Left lung (tissue), 10 donors: Measurements from ENCODE around the gene KIF5C. TPM values are rescaled to one million over a fixed set of nuclear protein-coding genes. Genes with fewer than 3 reads are reported as not detected.
A peak's percentile ranks its signal among the peaks of the same experiment; 100 is the strongest.

Experiments used
- ATAC-seq: fragments of 200-7000 bp; cut with Tn5 transposase; one replicate; pipeline ENCODE4 v1.9.1; 2020; ENCODE audit warnings: moderate library complexity
- DNase-seq, 4 donors: peaks; one replicate each; pipeline ENCODE4 v3.0.0-alpha.2; 2013 to 2020
- H3K27ac ChIP-seq, 2 donors: fragments of 200-600 bp; sonication (generic) in 1 of 2; one replicate each; pipeline versions ENCODE4 v1.5.0 to v1.8.0; 2020 to 2021
- H3K27me3 ChIP-seq, 2 donors: fragments of 200-600 bp; sonication (generic) in 1 of 2; one replicate each; pipeline versions ENCODE4 v1.5.0 to v1.8.0; 2020 to 2021
- H3K36me3 ChIP-seq, 2 donors: fragments of 200-600 bp; sonication (generic) in 1 of 2; one replicate each; pipeline versions ENCODE4 v1.5.0 to v1.8.0; 2020 to 2021
- H3K4me1 ChIP-seq, 2 donors: fragments of 200-600 bp; one replicate each; pipeline ENCODE4 v1.8.0; 2021
- H3K4me3 ChIP-seq, 2 donors: fragments of 200-600 bp; sonication (generic) in 1 of 2; one replicate each; pipeline versions ENCODE4 v1.5.0 to v1.8.0; 2020 to 2021; ENCODE audit warnings: mild to moderate bottlenecking in 1 of 2
- H3K9me3 ChIP-seq, 2 donors: fragments of 200-600 bp; sonication (generic) in 1 of 2; one replicate each; pipeline versions ENCODE4 v1.5.0 to v1.8.0; 2020 to 2021
- intact Hi-C, 2 donors: fragments of 100-400 bp; cut with DNase I; formaldehyde crosslinking; loops; one replicate each; pipeline versions ENCODE4 v1.11.2 to v1.14.2; 2022
- polyA plus RNA-seq, 6 donors: library from polyadenylated mRNA; unstranded; fragments of 120-200 nt; gene quantifications; one replicate each; pipeline ENCODE4 v1.2.1, GENCODE V29; 2013; ENCODE audit not compliant: insufficient read length in 6 of 6
- total RNA-seq, 2 donors: library from RNA; stranded (reverse); fragmentation: NEBNext Ultra II Directional; extraction: Animal tissue kit (Norgen Biotek cat#: 25700); gene quantifications; one replicate each; pipeline ENCODE4 v1.2.1, GENCODE V29; 2021
- TF ChIP-seq, protein P1 (sequence below), 2 donors: fragments of 200-600 bp; sonication (generic) in 1 of 2; IDR thresholded peaks; one replicate each; pipeline versions ENCODE4 v1.5.0 to v1.8.0; 2021; ENCODE audit warnings: antibody characterized with exemption in 2 of 2
- donor health status: DM: no; HTN: yes; CAD: no.
- donor health status: DM: no; HTN: no; CAD: no.

Gene KIF5C
- total and polyA plus RNA-seq, 8 donors: 0.92 to 27.4 (median 20.3) TPM

DNA sequence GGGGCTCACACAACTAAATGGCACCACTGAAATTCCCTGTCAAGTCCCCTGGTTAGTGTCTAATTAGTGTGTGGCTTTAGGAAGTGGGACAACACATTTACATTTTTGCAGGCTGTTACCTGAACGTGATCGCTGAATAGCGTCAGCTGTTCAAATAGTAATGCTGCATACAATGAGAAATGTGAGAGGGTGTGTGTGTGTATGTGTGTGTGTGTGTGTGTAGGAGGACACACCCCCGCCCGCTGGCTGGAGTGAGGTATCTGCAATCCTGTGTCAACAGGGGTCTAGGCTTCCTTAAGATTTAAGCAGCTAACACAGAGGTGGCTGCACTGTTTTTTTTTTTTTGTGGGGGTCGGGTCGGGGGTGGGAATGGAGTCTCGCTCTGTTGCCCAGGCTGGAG is 158.7 kb downstream of the KIF5C start:
- ATAC-seq (no peak), DNase-seq (peak in 2 of 4 donors; percentile 35 to 54)
- H3K9me3 ChIP-seq: no peaks in the 10 kb centered on the region
- H3K4me1 ChIP-seq: peaks cover 0 to under 1% of the 10 kb centered on the region in 2 donors
- intact Hi-C loops: no loop called here
- H3K4me3 ChIP-seq: no peak overlapping the region
- no peaks in the 10 kb centered on the region for H3K36me3 ChIP-seq
- peaks cover 0 to 40% of the 10 kb centered on the region in 2 donors for H3K27me3 ChIP-seq
- TF ChIP-seq, protein P1, sequence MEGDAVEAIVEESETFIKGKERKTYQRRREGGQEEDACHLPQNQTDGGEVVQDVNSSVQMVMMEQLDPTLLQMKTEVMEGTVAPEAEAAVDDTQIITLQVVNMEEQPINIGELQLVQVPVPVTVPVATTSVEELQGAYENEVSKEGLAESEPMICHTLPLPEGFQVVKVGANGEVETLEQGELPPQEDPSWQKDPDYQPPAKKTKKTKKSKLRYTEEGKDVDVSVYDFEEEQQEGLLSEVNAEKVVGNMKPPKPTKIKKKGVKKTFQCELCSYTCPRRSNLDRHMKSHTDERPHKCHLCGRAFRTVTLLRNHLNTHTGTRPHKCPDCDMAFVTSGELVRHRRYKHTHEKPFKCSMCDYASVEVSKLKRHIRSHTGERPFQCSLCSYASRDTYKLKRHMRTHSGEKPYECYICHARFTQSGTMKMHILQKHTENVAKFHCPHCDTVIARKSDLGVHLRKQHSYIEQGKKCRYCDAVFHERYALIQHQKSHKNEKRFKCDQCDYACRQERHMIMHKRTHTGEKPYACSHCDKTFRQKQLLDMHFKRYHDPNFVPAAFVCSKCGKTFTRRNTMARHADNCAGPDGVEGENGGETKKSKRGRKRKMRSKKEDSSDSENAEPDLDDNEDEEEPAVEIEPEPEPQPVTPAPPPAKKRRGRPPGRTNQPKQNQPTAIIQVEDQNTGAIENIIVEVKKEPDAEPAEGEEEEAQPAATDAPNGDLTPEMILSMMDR (IDR thresholded peaks at IDR 0.05): no peak
- no peak overlapping the region for H3K27ac ChIP-seq

DNA sequence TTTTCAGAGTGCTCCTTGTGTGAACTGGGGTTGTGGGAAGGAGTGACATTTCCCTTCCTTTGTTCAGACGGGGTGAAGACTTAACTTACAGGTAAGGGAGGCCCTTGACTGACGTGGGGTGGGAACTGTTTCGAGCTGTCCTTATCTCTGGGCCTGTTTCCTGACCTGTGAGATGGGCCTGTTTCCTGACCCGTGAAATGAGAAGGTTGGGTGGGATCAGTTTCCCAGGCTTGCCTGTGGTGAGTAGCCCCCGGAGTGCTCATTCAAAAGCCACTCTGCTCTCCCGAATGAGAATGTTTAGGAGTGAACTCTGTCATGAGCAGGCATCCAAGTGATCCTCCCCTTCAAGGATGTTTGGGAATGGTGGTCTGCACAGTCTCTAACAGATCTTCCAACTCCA is 159.4 kb downstream of the KIF5C start:
- Histone ChIP-seq H3K27ac (no peak overlapping the region), H3K9me3 (no peaks in the 10 kb centered on the region), H3K4me1 (peaks cover 0 to 6% of the 10 kb centered on the region in 2 donors), H3K27me3 (peaks cover 7 to 42% of the 10 kb centered on the region in 2 donors), H3K36me3 (no peaks in the 10 kb centered on the region), H3K4me3 (no peak overlapping the region)
- ATAC-seq: no peak
- intact Hi-C loops: no loop called here
- DNase-seq: no peak
- TF ChIP-seq, protein P1 (IDR thresholded peaks at IDR 0.05): no peak

DNA sequence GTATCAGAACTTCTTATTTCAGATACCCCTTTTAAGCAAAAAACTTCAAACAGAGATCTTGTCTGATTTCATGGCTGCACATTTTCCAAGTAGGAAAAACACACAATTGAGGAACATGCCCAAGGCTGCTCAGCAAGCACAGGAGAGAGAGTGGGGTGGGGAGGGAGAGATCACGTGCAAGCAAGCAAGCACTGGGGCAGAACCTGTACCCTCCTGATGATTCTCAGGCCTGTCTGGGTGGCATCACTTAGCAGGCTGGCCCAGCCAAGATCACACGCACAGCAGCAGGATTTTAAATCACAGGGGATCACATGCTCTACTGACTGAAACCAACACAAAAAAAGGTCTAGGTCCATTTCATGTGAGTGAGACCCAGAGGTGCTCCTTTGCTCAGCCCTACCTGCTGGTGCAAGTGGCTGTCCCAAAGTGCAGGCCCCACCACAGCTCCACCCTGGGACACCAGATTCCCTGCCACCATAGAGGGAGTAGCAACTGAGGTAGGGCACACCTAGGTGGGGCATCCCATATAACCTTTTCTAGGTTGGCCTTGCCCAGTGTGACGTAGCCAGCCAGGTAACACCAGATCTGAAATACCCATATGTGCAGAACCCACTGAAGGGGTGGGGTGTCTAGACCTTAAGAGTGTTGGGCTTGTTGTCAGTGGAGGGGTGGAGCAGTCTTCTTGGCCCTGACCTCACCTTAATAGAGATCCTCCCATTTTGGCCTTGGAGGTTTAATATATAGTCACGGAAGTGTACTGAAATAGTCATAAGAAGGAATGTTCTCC is 161.7 kb downstream of the KIF5C start:
- intact Hi-C loops: no loop called here

DNA sequence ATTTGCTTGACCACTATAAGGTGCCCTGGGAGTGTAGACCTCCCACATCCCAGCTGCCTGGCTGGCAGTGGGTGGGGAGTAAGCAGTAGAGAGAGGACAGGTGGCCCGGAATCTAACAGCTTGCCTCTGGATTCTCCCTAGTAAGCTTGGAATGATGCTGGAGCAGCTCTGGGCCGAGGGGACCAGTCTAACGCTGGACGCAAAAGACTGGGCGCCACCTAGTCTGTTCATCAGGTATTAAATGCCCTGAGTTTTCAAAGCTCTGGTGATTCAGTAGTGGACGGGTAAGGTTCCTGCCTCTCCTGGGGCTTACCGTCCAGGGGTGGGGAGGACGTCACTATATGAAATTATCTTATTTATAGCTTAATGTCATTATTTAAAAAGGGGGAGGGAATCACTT is 162.8 kb downstream of the KIF5C start:
- Histone ChIP-seq H3K36me3 (no peaks in the 10 kb centered on the region), H3K27me3 (peaks cover 8 to 55% of the 10 kb centered on the region in 2 donors), H3K4me1 (peaks cover 0 to 6% of the 10 kb centered on the region in 2 donors), H3K4me3 (no peak overlapping the region), H3K9me3 (no peaks in the 10 kb centered on the region), H3K27ac (no peak overlapping the region)
- ATAC-seq (peak; percentile 72), DNase-seq (no peak)
- TF ChIP-seq, protein P1 (IDR thresholded peaks at IDR 0.05): no peak
- intact Hi-C loops: no loop called here

More for the DNA sequence above, 161.7 kb downstream of the KIF5C start:
- no peak for ATAC-seq
- Histone ChIP-seq H3K9me3 (no peaks in the 10 kb centered on the region), H3K27ac (no peak overlapping the region), H3K27me3 (peaks cover 8 to 54% of the 10 kb centered on the region in 2 donors), H3K4me1 (peaks cover 0 to 6% of the 10 kb centered on the region in 2 donors), H3K4me3 (no peak overlapping the region), H3K36me3 (no peaks in the 10 kb centered on the region)
- TF ChIP-seq, protein P1 (IDR thresholded peaks at IDR 0.05): no peak
- no peak for DNase-seq

DNA sequence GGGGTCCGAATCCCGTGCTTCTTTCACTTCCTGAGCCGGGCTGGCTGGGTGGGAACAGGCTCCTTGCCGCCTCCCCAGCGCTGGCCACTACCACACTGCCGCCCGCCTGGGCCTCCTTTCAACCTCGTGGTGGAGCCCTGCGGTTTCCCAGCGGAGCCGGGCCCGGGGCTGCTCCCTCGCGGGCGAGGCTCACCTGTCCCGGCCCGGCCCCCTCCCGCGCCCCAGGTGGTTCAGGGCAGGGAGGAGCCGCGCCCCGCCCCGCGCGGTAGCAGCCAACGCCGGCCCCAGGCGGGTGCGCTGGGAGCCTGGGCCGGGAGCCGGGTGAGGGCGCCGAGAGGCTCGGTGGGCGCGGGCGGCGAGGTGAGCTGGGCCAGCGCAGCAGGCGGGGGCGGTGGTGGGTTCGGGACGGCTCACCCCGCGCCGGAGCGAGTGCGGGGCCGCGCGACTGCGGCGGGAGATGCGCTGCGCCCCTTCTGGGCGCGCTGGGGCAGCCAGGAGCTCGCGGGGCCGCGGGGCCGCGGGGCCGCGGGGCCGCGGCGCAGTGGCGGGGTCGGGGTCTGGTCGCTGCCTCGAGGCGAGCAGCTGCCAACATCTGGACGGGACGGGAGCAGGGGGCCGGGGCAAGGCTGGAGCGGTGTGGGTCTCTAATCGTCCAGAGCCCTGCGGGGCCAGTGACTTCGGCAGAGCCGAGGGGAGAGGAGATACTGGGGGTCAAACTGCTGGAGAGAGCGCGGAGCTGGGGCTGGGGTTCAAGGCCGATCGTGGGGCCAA is 163.6 kb downstream of the KIF5C start, which contains the start of gene LYPD6B:
TSS of gene LYPD6B (plus strand) at position 258 of the 771 bp plus-strand sequence. CDS start 92,250 bp downstream, outside the sequence.
- no peaks in the 10 kb centered on the region for H3K9me3 ChIP-seq
- no peaks in the 10 kb centered on the region for H3K36me3 ChIP-seq
- TF ChIP-seq, protein P1 (IDR thresholded peaks at IDR 0.05): no peak
- intact Hi-C loops: no loop called here
- DNase-seq (peak in 3 of 4 donors; percentile 59 to 86 (median 61)), ATAC-seq (peak; percentile 94)
- H3K4me1 ChIP-seq: peaks cover 0 to 6% of the 10 kb centered on the region in 2 donors
- H3K27ac ChIP-seq: no peak within 1 kb of the TSS
- H3K27me3 ChIP-seq: peaks cover 8 to 55% of the 10 kb centered on the region in 2 donors
- H3K4me3 ChIP-seq: peak within 1 kb of the TSS; percentile 20 to 21
